HG03575 (cell line): ENCODE data around the gene C2orf68.
"Not testable (repeated sequence)": the region's sequence is repeated elsewhere in the genome, so short reads cannot be mapped to it uniquely, and the experiment has no call there.

ENCODE experiments used
- ATAC-seq: cut with Tn5 transposase; IDR thresholded peaks from one replicate; pipeline ENCODE4 v1.9.1; 2021; ENCODE audit not compliant: unreplicated experiment, insufficient number of reproducible peaks, low FRiP score; ENCODE audit errors: extremely low read depth

The C2orf68 gene

DNA sequence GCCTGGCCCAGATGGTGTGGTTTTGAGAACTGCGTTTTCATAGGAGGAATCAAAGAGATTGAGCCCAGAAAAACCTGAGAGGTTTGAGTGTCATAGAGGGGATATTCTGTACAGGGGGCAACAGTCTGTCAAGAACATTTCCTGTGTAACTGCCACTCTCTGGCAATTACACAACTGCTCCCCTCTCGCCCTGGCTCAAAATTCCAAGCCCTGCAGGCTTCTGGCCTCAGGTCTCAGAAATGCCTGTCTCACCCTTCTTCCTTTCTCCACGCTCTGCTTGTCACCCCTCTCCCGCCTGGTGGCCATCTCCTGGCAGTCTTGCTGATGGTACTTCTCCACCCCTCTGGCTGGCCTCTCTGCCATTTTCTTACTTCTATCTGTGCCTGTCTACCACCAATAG lies 23.6 kb downstream of the C2orf68 start:
- ATAC-seq = no peak

DNA sequence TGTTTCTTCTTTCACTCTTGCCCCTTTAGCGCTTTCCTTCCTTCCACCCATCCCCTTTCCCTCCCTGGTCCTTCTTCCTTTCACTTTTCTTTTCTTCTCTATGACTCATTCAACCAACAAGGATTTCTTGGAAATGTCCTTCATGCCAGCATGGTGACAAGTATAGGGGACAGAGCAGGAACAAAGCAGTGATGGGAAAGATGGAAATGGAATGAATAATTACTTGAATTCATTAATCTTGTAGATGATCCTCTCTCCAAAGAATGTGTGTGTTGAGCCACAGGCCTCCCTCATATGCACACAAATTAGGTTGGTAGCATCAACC lies 26.1 kb downstream of the C2orf68 start:
- ATAC-seq = no peak

DNA sequence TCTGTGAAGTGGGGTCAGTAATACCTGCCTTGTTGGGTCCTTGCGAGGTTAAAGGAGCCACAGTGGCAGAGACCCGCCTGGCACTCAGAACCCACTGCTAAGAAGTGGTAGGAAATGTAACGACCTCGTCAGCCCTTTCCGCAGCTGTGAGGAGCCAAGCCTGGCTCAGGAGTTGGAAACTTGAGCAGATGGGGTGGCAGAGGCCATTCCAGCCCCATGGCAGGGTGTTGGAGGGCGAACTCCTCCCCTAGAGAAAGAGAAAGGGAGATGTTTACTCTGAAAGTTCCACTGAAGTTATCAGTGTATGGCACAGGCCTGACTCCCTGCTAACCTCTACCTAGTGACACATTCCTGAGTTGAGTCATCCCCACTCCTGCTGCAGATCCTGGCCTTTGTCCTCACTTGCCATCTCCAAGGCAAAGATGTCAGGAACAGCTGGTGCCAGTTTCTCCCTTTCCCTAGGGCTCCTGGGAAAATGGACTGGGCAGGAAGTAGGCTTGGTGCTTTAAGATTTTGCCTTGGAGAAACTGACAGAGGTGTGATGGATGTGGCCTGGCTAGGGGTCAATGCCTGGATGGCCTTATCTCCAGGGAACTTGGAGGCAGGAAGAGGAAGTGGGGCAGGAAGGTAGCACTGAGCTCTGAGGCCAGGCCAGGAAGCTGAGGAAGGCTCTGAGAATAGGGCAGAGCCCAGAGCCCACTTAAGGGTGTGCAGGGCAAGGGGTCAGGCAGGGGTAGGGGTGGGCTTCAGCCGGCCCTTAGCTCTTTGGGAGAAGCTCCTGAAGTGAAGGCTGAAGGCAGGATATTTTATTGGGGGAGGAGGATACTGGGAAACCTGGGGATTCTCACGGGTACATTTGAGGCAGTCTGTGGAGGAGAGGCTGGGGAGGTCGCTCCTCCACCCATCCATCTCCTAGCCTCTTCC lies 26.7 kb downstream of the C2orf68 start:
- ATAC-seq = no peak

DNA sequence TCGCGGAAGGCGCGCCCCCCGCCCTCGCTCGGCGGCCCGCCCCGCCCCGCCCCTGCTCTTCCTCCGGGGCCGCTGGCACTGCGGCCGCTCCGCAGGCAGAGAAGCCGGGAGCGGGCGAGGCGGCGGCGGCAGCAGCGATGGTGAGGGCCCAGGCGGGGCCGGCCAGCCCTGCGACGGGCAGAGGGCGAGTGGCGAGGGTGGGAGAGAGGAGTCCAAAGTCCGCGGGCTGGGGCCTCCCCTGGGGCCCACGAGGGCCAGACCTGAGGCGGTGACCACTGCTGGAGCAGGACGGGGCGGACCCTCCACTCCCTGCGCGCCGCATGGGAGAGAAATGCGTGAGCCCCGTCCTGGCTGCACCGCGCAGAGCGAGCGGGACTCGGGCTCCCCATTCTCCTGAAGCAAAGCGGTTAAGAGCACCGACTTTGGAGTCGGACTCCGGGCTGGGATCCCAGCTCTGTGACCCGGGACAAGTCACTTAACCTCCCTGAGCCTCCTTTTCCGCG lies 27.5 kb downstream of the C2orf68 start, which contains the start of gene VAMP5:
Gene VAMP5, plus strand, starts transcription at position 78 of the 503 bp plus-strand sequence. Its CDS starts 60 bp downstream, at position 138.
- ATAC-seq = no peak

DNA sequence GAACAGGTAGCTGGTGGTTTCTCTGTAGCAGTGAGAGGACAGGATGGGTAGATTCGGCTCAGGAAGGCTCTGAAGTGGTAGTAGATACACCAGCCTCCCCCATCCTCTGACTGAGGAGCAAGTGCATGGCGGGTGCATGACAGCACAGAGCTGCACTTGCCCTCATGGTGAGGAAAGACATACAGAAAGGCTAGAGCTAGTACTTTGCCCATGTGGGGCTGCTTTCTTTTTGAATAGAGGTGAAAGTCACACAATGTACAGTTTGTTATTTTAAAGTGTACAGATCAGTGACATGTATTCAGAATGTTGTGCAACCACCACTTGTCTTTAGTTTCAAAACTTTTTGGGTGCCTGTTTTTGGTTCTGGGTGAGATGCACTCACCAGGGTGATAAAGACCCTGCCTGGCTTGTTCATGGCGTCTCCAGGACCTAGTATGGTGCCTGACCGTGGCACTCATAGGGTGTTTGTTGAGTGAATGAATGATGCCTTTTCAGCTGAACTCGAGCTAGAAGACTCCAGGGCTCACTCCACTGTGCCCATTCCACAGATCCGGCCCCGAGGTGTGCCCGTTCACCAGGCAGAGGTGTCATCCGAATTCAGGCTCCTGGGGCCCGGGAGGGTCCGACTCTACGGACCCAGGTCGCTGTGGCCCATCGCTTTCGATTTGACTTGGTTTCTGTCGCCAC lies 28.1 kb downstream of the C2orf68 start:
- ATAC-seq = no peak

DNA sequence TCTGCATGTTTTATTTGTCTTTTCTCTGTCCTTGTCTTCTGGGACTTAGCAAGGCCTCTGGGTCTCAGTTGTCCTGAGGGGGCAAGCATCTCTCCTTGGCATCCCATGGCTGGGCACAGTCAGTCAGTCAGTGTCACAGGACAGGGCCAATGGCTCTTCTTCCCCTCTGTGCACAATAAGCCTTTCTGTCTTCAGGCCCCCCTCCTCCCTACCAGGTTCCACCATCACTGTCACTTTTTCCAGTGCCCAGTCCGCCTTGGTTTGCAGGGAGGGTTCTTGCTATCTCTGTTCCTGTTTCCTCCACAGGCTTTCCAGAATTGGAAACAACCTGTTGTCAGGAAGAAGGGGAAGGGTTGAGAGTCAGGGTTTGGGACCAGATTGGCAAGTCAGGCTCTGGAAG lies 29.4 kb downstream of the C2orf68 start:
- ATAC-seq = no peak

DNA sequence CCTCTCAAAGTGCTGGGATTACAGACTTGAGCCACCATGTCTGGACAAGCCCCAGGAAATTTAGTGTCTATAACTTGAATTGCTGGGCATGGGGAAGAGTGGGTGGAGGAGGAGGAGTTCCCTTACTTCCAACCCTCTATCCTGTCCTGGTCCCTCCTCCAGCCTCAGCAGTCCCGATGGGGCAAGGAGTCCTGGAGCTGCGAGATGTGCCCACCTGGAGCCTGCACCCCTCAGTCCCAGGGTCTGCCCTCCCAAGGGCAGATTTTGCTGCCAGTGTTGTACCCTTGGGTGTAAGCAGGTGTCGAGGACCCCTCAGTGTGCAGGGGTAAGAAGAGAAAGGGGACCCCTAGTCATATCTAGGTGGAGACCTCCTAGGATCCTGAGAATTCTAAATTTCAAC lies 31.7 kb downstream of the C2orf68 start:
- ATAC-seq = no peak

DNA sequence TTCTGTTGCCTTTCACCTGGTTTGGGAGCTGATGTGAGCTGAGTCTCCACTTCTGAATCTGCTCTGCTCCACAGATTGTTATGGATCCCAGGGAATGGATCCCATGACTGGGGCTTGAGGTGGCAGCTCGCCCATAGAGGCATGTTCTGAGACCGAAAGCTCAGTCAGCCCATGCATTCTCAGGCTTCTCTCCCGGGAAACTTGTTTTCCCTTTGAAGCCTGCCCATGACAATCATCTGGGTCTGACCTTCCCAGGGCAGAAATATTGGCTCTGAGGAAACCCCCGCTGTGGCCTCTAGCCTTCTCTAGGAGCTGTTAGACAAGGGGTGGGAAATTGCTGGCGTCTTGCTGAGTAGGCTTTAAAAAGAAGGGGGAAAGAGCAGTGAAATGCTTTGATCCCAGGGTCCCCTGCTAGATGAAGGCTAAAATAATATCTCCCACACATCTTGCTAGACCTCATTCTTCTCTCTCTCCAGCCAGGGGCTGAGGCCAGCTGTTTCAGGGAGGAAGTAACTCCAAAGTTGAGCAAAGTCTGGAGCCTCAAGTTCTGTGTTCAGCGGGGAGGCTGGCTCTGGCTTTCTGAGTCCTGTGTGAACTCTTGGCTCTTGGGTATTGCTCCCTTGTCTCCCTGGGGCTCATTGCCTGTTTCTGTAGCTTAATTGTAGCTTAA lies 32.5 kb downstream of the C2orf68 start:
- no peak for ATAC-seq

DNA sequence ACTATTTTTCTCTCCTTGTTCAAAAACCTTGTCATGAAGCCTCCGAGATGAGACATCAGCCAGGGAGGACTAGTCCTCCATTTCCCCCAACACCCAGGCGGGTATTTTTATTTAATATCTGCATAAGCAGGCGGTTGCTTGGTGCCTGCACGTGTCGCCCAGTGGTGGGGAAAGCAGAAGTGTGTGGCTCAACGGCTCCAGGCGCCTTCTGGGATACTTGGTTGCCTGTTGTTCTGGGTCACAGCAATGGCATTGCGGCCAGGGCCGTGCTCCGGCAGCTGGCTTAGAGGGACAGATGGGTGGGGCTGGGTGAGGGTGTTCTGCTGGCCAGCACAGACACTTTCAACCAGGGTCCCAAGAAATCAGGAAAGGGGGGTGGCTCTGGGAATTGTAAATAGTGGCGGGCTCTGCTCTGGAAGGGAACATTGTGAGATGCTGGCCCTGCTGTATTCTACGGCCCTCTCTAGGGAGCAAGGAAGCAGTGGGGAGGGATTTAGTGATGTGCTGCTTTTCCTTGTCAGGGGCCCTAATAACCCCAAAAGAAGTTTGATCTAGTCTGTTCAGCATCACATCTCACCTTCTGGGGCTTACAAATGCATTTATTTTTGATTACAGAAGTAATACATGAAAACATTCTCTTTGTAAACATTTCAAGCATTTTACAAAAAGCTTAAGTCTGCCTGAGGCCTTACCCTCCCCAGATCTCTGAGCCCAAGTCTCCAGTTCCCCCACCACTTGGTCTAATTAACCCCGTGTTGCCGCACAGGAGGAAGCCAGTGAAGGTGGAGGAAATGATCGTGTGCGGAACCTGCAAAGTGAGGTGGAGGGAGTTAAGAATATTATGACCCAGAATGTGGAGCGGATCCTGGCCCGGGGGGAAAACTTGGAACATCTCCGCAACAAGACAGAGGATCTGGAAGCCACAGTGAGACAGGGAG lies 33.4 kb downstream of the C2orf68 start:
- no peak for ATAC-seq

DNA sequence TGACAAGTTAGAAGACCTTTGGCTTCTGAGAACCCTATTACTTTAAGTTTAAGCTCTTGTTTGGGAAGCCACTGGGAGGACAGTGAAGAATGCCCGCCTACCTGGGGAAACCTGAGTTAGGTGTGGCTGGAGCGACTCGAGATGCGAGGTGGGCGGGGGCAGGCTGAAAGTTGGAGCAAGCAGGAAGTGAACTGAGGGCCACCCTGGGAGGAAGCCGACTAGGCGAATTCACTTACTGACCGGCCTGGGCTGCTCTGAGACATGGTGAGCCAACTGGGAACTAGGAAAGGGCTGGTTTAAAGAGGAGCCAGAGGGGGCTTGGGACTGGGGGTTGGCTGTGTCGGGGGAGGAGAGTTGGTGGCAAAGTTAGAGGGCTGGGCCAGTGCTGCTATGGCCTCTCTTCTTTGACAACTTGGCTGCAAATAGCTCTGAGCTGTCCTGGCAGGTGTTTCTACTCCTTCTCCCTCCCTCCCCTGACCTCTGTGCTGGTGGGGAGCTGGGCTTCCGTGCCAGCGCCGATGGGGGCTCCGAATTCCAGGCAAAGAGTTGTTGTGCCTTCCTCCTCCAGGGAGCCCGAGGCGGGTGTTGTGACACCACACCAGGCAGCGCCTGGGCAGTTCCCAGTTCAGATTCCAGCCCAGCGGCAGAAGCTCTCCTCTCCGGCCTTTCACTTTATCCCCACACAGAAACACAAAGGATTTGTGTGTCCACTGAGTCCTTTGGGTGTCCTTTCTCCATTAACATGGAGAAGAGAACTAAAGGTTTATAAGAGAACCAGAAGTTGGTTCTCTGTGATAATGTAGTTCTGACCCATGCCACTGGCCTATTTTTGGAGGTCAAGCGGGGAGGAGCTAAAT lies 34.3 kb downstream of the C2orf68 start, which contains the start of gene VAMP8:
Gene VAMP8, plus strand, starts transcription at position 201 of the 857 bp plus-strand sequence. Its CDS starts 61 bp downstream, at position 262.
- no peak for ATAC-seq

DNA sequence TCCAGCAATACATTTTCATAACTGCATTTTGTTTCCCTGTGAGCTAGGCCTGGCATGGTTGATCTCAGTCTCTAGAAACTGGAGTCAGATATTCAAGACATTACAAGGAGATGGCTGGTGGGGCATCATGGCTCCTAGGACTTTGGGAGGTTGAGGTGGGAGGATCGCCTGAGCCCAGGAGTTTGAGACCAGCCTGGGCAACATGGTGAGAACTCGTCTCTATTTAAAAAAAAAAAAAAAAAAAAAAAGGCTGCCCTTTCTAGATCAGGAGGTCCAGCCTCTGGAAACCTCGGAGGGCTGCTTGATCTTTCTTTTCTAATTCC lies 34.8 kb downstream of the C2orf68 start:
- ATAC-seq = no peak

DNA sequence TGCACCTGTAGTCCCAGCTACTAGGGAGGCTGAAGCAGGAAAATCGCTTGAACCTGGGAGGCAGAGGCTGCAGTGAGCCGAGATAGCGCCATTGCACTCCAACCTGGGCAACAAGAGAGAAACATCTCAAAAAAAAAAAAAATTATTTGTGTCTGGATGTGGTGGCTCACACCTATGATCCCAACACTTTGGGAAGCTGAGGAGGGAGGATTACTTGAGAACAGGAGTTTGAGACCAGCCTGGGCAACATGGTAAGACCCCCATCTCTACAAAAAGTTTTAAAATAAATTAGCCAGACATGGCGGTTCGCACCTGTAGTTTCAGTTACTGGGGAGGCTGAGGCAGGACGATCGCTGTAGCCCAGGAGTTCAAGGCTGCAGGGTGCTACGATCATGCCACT lies 36.1 kb downstream of the C2orf68 start:
- no peak for ATAC-seq

DNA sequence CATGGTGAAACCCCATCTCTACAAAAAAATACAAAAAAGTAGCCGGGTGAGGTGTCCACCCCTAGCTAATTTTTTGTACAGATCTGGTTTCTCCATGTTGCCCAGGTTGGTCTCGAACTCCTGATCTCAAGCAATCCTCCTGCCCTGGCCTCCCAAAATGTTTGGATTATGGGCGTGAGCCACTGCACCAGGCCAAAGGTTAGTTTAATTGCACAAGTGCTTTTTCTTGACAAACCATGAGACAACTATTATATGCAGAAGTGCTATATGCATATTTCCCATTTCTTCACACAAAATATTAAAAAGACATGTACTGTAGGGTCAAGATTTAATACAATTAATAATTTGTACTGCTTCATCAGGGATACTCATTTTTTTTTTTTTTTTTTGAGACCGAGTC lies 45.6 kb downstream of the C2orf68 start:
- no peak for ATAC-seq

DNA sequence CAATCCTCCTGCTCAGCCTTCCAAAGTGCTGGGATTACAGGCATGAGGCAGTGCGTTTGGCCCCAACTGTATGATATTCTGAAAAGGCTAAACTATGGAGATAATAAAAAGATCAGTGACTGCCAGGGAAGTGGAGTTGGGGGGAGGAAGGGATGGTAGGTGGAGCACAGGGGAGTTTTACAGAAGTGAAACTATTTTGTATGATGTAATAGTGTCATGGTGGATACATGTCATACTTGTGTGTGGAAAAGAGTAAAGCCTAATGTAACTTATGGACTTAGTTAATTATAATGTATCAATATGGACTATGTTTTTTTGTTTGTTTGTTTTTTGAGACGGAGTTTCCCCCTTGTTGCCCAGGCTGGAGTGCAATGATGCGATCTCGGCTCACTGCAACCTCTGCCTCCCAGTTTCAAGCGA lies 47.7 kb downstream of the C2orf68 start:
- ATAC-seq = no peak

DNA sequence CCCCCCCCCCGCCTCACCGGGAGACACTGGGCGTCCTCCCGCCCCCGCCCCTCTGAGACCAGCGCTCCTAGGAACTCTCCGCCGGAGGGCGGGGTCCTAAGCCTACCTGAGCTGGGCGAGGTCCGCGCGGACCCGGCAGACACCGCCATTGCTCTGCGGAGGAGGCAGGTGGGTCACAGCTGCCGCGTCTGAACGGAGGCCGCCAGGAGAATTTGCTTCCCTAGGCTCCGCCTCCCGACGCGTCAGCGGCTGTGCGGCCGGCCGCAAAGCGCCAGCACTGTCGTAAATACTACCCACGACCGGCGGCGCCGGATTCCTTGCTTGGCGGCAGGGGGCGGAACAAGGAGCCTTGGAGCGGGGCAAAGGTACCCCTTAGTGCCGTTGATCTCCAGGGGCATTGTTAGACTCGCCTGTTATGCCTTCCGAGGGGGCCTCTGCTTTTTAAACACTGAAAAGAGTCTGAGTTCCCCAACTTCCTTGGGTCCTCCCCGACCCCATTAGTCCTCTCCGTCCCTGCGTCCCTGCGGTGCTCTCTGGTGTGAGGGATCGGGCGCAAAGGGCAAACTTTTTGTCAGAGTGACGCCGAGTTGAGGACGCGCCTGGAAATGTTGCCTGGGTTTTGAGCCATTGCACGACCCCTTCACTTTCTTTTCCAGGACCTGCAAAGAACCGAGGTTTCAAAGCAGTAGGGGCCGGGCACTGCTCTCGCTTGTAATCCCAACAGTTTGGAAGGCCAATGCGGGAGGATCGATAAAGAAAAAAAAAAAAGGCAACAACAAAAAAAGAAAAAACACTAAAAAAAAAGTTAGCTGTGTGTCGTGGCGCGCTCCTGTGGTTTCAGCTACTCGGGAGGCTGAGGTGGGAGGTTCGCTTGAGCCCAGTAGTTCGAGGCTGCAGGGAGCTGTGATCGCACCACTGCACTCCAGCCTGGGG lies 50.3 kb downstream of the C2orf68 start, which contains the start of gene GGCX:
Gene GGCX, minus strand, starts transcription at position 214 of the 933 bp plus-strand sequence. Its CDS starts 65 bp downstream, at position 149.
- peak; percentile 45 for ATAC-seq

DNA sequence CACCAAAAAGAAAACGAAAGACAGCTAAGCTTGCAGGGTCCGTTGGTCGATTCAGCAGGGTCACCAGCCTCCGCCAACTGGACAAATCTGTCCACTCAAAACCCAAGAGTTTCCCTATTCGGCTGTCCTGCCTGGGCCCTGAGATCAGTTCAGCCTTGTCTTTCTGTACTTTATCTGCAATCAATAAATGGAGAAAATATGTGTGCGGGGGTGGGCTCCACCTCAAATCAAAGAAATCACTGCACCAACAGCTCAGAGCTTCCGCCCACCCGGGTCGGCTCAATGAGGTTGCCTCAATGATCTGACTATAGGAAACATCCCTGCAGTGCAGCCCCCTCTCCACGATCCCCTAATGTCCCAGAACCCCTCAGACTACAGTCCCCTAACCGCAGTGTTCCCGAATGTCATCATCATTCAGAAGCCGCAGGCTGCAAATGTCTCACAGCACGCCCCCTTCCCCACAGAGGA lies 51.0 kb downstream of the C2orf68 start:
- no peak for ATAC-seq

DNA sequence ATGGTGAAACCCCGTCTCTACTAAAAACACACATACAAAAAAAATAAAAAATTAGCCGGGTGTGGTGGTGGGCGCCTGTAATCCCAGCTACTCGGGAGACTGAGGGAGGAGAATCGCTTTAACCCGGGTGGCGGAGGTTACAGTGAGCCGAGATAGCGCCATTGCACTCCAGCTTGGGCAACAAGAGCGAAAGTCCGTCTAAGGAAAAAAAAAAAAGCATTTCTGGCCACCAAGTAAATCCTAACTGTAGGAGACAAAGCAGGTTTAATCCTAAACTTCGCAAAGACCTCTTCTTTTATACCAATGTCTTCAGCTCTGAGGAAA lies 51.5 kb downstream of the C2orf68 start:
- ATAC-seq = not testable (repeated sequence)
